RWPE2 (cell line): ENCODE results near the gene KCTD3.

Source experiments
- ATAC-seq: fragments of 200-7000 bp; cut with Tn5 transposase; 3 replicates; pipeline ENCODE4 v1.9.1; 2021; ENCODE audit warnings: low read depth
- DNase-seq: peaks from one replicate; pipeline ENCODE4 v3.0.0-alpha.2; 2020; ENCODE audit warnings: low spot score
- H3K27ac ChIP-seq: fragments of 450-650 bp; 2 replicates; pipeline ENCODE4 v1.5.1; 2017; ENCODE audit warnings: mild to moderate bottlenecking; ENCODE audit not compliant: poor library complexity, severe bottlenecking
- H3K27me3 ChIP-seq: fragments of 250-450 bp; sonication (Bioruptor Pico); 2 replicates; pipeline ENCODE4 v1.5.1; 2021; ENCODE audit warnings: mild to moderate bottlenecking, moderate library complexity; ENCODE audit not compliant: insufficient read depth, poor library complexity, severe bottlenecking
- H3K36me3 ChIP-seq: fragments of 250-450 bp; sonication (Bioruptor Pico); 2 replicates; pipeline ENCODE4 v1.5.1; 2020; ENCODE audit warnings: low read depth, mild to moderate bottlenecking, moderate library complexity
- H3K4me1 ChIP-seq: fragments of 250-450 bp; sonication (Bioruptor Pico); 2 replicates; pipeline ENCODE4 v1.5.1; 2021; ENCODE audit warnings: mild to moderate bottlenecking, moderate library complexity; ENCODE audit not compliant: insufficient read depth, poor library complexity, severe bottlenecking
- H3K4me3 ChIP-seq: fragments of 250-450 bp; sonication (Bioruptor Pico); 2 replicates; pipeline ENCODE4 v1.5.1; 2021; ENCODE audit warnings: mild to moderate bottlenecking, moderate library complexity; ENCODE audit not compliant: severe bottlenecking
- H3K9me3 ChIP-seq: fragments of 250-450 bp; sonication (Bioruptor Pico); 2 replicates; pipeline ENCODE4 v1.5.1; 2021; ENCODE audit warnings: mild to moderate bottlenecking, moderate library complexity; ENCODE audit not compliant: severe bottlenecking
- TF ChIP-seq, protein P1 (sequence below): fragments of 450-650 bp; IDR thresholded peaks from one replicate; pipeline ENCODE4 v1.5.1; 2017; ENCODE audit warnings: mild to moderate bottlenecking, moderate library complexity; ENCODE audit not compliant: poor library complexity, severe bottlenecking

KCTD3 gene

DNA sequence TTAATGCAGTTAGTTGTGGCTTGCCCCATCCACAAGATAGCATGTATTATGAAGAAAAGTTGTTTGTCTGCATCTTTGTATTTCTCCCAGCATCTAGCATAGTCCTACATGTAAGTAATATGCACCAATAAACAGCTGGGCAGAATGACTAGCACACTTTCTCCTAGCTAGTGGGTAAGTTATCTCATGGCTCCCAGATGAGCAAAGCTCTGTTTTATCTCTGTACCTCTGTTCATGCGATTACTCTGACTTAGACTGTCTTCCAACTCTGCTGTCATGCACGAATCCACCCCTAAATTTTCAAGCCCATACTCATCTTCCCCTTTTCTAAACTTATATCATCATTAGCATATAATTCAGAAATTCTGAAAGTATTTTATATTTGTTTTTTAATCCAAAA lies 37.5 kb upstream of the KCTD3 start:
- Histone ChIP-seq H3K4me1 (no peaks in the 10 kb centered on the region), H3K27ac (no peak overlapping the region), H3K36me3 (no peaks in the 10 kb centered on the region), H3K9me3 (no peaks in the 10 kb centered on the region), H3K4me3 (no peak overlapping the region), H3K27me3 (no peaks in the 10 kb centered on the region)
- TF ChIP-seq, protein P1, sequence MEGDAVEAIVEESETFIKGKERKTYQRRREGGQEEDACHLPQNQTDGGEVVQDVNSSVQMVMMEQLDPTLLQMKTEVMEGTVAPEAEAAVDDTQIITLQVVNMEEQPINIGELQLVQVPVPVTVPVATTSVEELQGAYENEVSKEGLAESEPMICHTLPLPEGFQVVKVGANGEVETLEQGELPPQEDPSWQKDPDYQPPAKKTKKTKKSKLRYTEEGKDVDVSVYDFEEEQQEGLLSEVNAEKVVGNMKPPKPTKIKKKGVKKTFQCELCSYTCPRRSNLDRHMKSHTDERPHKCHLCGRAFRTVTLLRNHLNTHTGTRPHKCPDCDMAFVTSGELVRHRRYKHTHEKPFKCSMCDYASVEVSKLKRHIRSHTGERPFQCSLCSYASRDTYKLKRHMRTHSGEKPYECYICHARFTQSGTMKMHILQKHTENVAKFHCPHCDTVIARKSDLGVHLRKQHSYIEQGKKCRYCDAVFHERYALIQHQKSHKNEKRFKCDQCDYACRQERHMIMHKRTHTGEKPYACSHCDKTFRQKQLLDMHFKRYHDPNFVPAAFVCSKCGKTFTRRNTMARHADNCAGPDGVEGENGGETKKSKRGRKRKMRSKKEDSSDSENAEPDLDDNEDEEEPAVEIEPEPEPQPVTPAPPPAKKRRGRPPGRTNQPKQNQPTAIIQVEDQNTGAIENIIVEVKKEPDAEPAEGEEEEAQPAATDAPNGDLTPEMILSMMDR, result no peak
- DNase-seq (no peak), ATAC-seq (no peak)

DNA sequence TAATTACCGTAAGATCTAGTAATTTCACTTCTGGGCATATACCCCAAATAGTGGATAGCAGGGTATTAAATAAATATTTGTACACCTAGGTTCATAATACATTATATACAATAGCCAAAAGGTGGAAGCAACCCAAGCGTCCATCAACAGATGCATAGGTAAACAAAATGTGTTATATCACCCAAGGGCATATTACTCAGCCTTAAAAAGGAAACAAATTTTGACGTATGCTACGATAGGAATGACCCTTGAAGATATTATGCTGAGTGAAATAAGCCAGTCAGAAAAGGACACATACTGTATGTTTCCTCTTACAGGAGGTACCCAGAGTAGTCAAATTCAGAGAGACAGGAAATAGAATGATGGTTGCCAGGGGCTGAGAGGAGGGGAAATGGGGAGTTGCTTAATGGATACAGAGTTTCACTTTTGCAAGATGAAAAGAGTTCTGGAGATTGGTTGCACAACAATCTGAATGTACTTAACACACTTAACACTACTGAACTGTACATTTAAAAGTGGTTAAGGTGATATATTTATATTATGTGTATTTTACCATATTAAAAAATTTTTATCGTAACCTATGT lies 36.6 kb upstream of the KCTD3 start:
- H3K9me3 ChIP-seq, result no peaks in the 10 kb centered on the region

DNA sequence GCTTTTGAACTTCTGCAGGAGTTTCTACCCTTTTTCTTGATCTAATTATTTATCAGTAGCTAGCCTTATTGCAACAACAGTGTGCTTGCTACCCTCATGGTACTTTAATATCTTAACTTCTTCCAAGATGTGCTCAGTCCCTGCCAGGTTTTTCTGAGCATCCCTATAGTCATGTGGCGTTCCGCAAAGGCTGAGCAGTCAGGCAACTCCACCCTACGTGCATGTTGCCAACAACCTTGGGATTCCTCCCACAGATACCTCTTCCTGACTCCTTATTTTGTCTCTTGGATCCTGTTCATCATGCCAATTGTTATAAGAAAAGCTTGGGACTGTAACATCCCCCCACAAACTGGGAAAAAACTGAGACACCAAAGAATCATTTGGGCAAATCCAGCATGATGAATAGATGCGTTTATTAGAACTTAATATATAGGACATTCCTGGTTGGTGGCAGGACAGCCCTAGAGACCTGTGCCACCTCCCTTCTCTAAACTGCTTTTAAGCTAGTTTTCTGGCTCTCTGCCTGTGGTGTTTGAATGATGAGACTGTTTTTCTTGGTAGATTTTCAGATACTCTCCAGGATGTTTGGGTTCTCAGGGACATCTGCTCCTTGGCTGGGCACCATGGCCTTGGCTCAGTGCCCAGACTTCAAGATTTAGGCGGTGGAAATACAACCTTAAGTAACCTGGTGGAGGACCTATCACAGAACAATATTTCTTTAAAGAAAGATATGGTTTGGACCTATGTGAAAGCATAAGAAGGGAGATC lies 27.1 kb upstream of the KCTD3 start:
- no peaks in the 10 kb centered on the region for H3K4me1 ChIP-seq
- TF ChIP-seq, protein P1, result no peak
- H3K4me3 ChIP-seq, result no peak overlapping the region
- H3K27ac ChIP-seq, result no peak overlapping the region
- H3K9me3 ChIP-seq, result no peaks in the 10 kb centered on the region
- ATAC-seq, result no peak
- DNase-seq, result no peak
- no peaks in the 10 kb centered on the region for H3K27me3 ChIP-seq
- H3K36me3 ChIP-seq, result no peaks in the 10 kb centered on the region

More for the DNA sequence above, 36.6 kb upstream of the KCTD3 start:
- no peak for ATAC-seq
- Histone ChIP-seq H3K27ac (no peak overlapping the region), H3K4me3 (no peak overlapping the region), H3K36me3 (no peaks in the 10 kb centered on the region), H3K27me3 (no peaks in the 10 kb centered on the region), H3K4me1 (no peaks in the 10 kb centered on the region)
- TF ChIP-seq, protein P1, result no peak
- DNase-seq, result no peak

DNA sequence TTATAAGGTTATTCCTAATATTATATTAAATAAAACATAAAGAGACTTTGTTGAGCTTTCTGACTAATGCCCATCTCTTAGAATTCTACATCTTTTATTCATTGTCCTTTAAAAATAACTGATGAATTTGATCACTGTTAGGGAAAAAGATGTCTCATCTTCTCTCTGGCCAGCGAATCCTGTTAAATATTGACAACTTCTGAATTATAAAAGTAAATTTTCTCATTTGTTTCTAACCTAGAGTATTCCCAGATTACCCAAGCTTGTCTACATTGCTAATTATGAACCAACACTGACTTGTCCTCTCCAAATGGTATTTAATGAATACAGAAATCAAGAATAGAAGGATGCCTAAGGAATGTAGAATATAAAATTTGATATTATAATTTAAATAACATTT lies 24.8 kb upstream of the KCTD3 start:
- Histone ChIP-seq H3K27me3 (no peaks in the 10 kb centered on the region), H3K4me1 (no peaks in the 10 kb centered on the region), H3K9me3 (no peaks in the 10 kb centered on the region), H3K36me3 (no peaks in the 10 kb centered on the region), H3K4me3 (no peak overlapping the region), H3K27ac (no peak overlapping the region)
- ATAC-seq (no peak), DNase-seq (no peak)
- TF ChIP-seq, protein P1, result no peak

DNA sequence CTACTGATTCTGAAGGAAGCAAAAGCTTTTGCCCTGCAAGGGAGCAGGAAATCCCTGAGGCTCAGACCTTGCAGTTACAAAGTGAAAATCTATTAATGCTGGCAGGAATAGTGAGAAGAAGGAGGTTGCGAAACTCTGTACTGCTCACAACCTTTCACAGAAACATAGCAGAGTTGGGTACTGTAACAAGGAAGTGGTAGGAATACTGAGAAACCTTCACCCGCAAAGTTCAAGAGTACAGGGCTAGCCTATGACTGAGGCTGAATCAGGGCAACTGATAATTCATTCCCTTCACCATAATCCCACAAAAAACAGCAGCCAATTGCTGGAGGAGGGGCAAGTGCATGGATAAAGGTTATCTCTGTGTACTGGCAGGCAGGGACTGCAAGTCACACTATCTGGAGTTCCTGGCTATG lies 23.9 kb upstream of the KCTD3 start:
- Histone ChIP-seq H3K9me3 (no peaks in the 10 kb centered on the region), H3K4me1 (no peaks in the 10 kb centered on the region), H3K27me3 (no peaks in the 10 kb centered on the region), H3K27ac (no peak overlapping the region), H3K36me3 (no peaks in the 10 kb centered on the region), H3K4me3 (no peak overlapping the region)
- DNase-seq (no peak), ATAC-seq (no peak)
- TF ChIP-seq, protein P1, result no peak
